Ovary (tissue), 3 donors: ENCODE measurements around the gene AOX1.

ENCODE experiments used
- CTCF ChIP-seq, 3 donors: fragments of 450-650 bp in 2 of 3; fragments of 200-600 bp in 1 of 3; IDR thresholded peaks; one replicate each; pipeline versions ENCODE4 v1.5.1 to v1.8.0; 2016 to 2022; ENCODE audit warnings: antibody characterized with exemption in 3 of 3, mild to moderate bottlenecking in 1 of 3
- POLR2A ChIP-seq: fragments of 450-650 bp; IDR thresholded peaks from one replicate; pipeline ENCODE4 v1.6.1; 2017; ENCODE audit warnings: antibody characterized with exemption, mild to moderate bottlenecking, moderate library complexity
- donor health status: DM: no; HTN: no; CAD: no.

- TF ChIP-seq POLR2A (no peak), CTCF (IDR thresholded peaks at IDR 0.05) (no peak)
These were observed 4.3 kb downstream of the AOX1 start for GRCh38 chr2:200590090-200590489.
